Measurements from ENCODE around the gene C19orf47. TPM values are rescaled to one million over a fixed set of nuclear protein-coding genes. Genes with fewer than 3 reads are reported as not detected.

Gene C19orf47
- total RNA-seq, 1 donor from 2014 or later: 17.4 TPM

- intact Hi-C loops (cut with DNase I): no loop called here
- no peak overlapping the region for H3K27ac ChIP-seq
- TF ChIP-seq CTCF (IDR thresholded peaks at IDR 0.05) (no peak), POLR2A (IDR thresholded peaks at IDR 0.05) (no peak), POLR2AphosphoS5 (IDR thresholded peaks at IDR 0.05; ENCODE audit: insufficient read depth in 1 of 2, low read depth in 1 of 2) (no peak)
- H3K9me3 ChIP-seq: no peaks in the 10 kb centered on the region
- H3K4me3 ChIP-seq: no peak overlapping the region
- H3K27me3 ChIP-seq: no peaks in the 10 kb centered on the region
- DNase-seq (ENCODE audit: extremely low spot score in 2 of 2): no peak
- H3K4me1 ChIP-seq: peaks cover 5% of the 10 kb centered on the region
- no peaks in the 10 kb centered on the region for H3K36me3 ChIP-seq
Measured at GRCh38 chr19:40360020-40360707, 12.0 kb upstream of the C19orf47 start.

- Histone ChIP-seq H3K4me1 (peaks cover 5% of the 10 kb centered on the region), H3K27me3 (no peaks in the 10 kb centered on the region), H3K36me3 (no peaks in the 10 kb centered on the region), H3K9me3 (no peaks in the 10 kb centered on the region), H3K4me3 (no peak overlapping the region), H3K27ac (no peak overlapping the region)
- DNase-seq (ENCODE audit: extremely low spot score in 2 of 2): no peak
- intact Hi-C loops (cut with DNase I): no loop called here
- TF ChIP-seq POLR2AphosphoS5 (IDR thresholded peaks at IDR 0.05; ENCODE audit: insufficient read depth in 1 of 2, low read depth in 1 of 2) (no peak), CTCF (IDR thresholded peaks at IDR 0.05) (no peak), POLR2A (IDR thresholded peaks at IDR 0.05) (no peak)
Measured at GRCh38 chr19:40358773-40359172, 10.6 kb upstream of the C19orf47 start.

GRCh38 chr19:40357640-40358039 lies 9.4 kb upstream of the C19orf47 start:
- H3K4me1 ChIP-seq: no peaks in the 10 kb centered on the region
- intact Hi-C loops (cut with DNase I): no loop called here
- no peak overlapping the region for H3K4me3 ChIP-seq
- H3K27ac ChIP-seq: no peak overlapping the region
- TF ChIP-seq POLR2A (IDR thresholded peaks at IDR 0.05): no peak
- TF ChIP-seq CTCF (IDR thresholded peaks at IDR 0.05): no peak
- no peak for TF ChIP-seq POLR2AphosphoS5 (IDR thresholded peaks at IDR 0.05; ENCODE audit: insufficient read depth in 1 of 2, low read depth in 1 of 2)
- H3K9me3 ChIP-seq: no peaks in the 10 kb centered on the region
- H3K27me3 ChIP-seq: no peaks in the 10 kb centered on the region
- no peaks in the 10 kb centered on the region for H3K36me3 ChIP-seq
- no peak for DNase-seq (ENCODE audit: extremely low spot score in 2 of 2)

- TF ChIP-seq CTCF (IDR thresholded peaks at IDR 0.05) (no peak), POLR2AphosphoS5 (IDR thresholded peaks at IDR 0.05; ENCODE audit: insufficient read depth in 1 of 2, low read depth in 1 of 2) (no peak), POLR2A (IDR thresholded peaks at IDR 0.05) (no peak)
- no peaks in the 10 kb centered on the region for H3K9me3 ChIP-seq
- H3K4me3 ChIP-seq: no peak overlapping the region
- H3K27ac ChIP-seq: no peak overlapping the region
- no peaks in the 10 kb centered on the region for H3K36me3 ChIP-seq
- no peak for DNase-seq (ENCODE audit: extremely low spot score in 2 of 2)
- no peaks in the 10 kb centered on the region for H3K27me3 ChIP-seq
- intact Hi-C loops (cut with DNase I): no loop called here
- no peaks in the 10 kb centered on the region for H3K4me1 ChIP-seq
Measured at GRCh38 chr19:40356681-40357595, 8.7 kb upstream of the C19orf47 start.

All from vagina (tissue), 2 donors.